B cell (primary cell): ENCODE measurements around the gene ABCA12. TPM values are rescaled to one million over a fixed set of nuclear protein-coding genes. Genes with fewer than 3 reads are reported as not detected.

ENCODE experiments used
- ATAC-seq: fragments of 200-7000 bp; cut with Tn5 transposase; one replicate; pipeline ENCODE4 v1.10.0; 2021; ENCODE audit warnings: low read depth, mild to moderate bottlenecking, moderate number of reproducible peaks, moderate library complexity
- CTCF ChIA-PET: fragments of 350-600 bp; sonication (Branson Sonifier 250); formaldehyde crosslinking; loops from one replicate; lab custom pipeline; 2021; ENCODE audit warnings: antibody characterized with exemption, inconsistent platforms; lab: Charles Lee
- POLR2A ChIA-PET: fragments of 350-600 bp; sonication (Branson Sonifier 250); formaldehyde crosslinking; loops from one replicate; lab custom pipeline; 2021; ENCODE audit warnings: antibody characterized with exemption; lab: Charles Lee
- DNase-seq: peaks from one replicate; pipeline ENCODE4 v3.0.0; 2013
- H2AFZ ChIP-seq: 2 replicates; pipeline ENCODE4 v1.6.1; 2012; ENCODE audit warnings: mild to moderate bottlenecking, low read depth, low read length; ENCODE audit not compliant: insufficient read depth, poor library complexity, severe bottlenecking
- H3K27ac ChIP-seq, 2 donors: 1 replicate in 1 of 2; 2 replicates in 1 of 2; pipeline ENCODE4 v1.5.1; 2012 to 2013; ENCODE audit warnings: low read length in 2 of 2, mild to moderate bottlenecking in 2 of 2, moderate library complexity in 1 of 2
- H3K27me3 ChIP-seq, 4 experiments: fragments of 200-600 bp in 1 of 4; sonication (generic) in 1 of 4; replicated peaks in 1 of 4; 1 replicate in 2 of 4; 2 replicates in 2 of 4; pipeline versions ENCODE4 v1.6.1 to v1.7.0; 2013 to 2016; ENCODE audit warnings: low read length in 3 of 4, mild to moderate bottlenecking in 2 of 4, mixed read lengths in 1 of 4, moderate library complexity in 1 of 4; ENCODE audit not compliant: insufficient read depth in 4 of 4, control insufficient read depth in 3 of 4; ENCODE audit errors: control extremely low read depth in 1 of 4
- H3K36me3 ChIP-seq, 2 experiments: replicated peaks in 1 of 2; 1 replicate in 1 of 2; 2 replicates in 1 of 2; pipeline versions ENCODE4 v1.6.1 to v1.7.1; 2013; ENCODE audit warnings: low read length in 1 of 2; ENCODE audit not compliant: insufficient read depth in 2 of 2, control insufficient read depth in 1 of 2; ENCODE audit errors: control extremely low read depth in 1 of 2, extremely low read depth in 1 of 2
- H3K4me1 ChIP-seq, 2 donors: fragments of 200-600 bp in 1 of 2; sonication (generic) in 1 of 2; 1 replicate in 1 of 2; 2 replicates in 1 of 2; pipeline versions ENCODE4 v1.5.1 to v1.6.1; 2013 to 2017; ENCODE audit warnings: low read length in 2 of 2; ENCODE audit not compliant: control insufficient read depth in 2 of 2, insufficient read depth in 2 of 2
- H3K4me2 ChIP-seq: replicated peaks from 2 replicates; pipeline ENCODE3; 2012; ENCODE audit warnings: mild to moderate bottlenecking, low read depth, low read length; ENCODE audit not compliant: poor library complexity, severe bottlenecking
- H3K4me3 ChIP-seq, 5 experiments: fragments of 200-600 bp in 1 of 5; sonication (generic) in 1 of 5; 1 replicate in 3 of 5; 2 replicates in 2 of 5; pipeline versions ENCODE4 v1.5.1 to v1.7.0; 2011 to 2016; ENCODE audit warnings: low read length in 4 of 5, mild to moderate bottlenecking in 4 of 5, low read depth in 2 of 5, control low read depth in 1 of 5, moderate library complexity in 1 of 5; ENCODE audit not compliant: insufficient read depth in 1 of 5; ENCODE audit errors: control extremely low read depth in 1 of 5, extremely low read depth in 1 of 5
- H3K79me2 ChIP-seq: fragments of 200-600 bp; sonication (generic); one replicate; pipeline ENCODE4 v1.6.0; 2016; ENCODE audit warnings: low read length; ENCODE audit not compliant: control insufficient read depth, insufficient read depth
- H3K9ac ChIP-seq: fragments of 200-600 bp; sonication (generic); 2 replicates; pipeline ENCODE4 v1.6.1; 2017; ENCODE audit warnings: mild to moderate bottlenecking, low read length, moderate library complexity
- H3K9me3 ChIP-seq, 3 donors: one replicate each; pipeline versions ENCODE4 v1.6.1 to v1.7.1; 2013; ENCODE audit warnings: low read length in 2 of 3; ENCODE audit not compliant: control insufficient read depth in 2 of 3, insufficient read depth in 1 of 3; ENCODE audit errors: control extremely low read depth in 1 of 3
- H4K20me1 ChIP-seq: 2 replicates; pipeline ENCODE4 v1.6.0; 2012; ENCODE audit warnings: mild to moderate bottlenecking, low read length; ENCODE audit not compliant: insufficient read depth, control insufficient read depth, poor library complexity, severe bottlenecking
- H3K27ac Mint-ChIP-seq: one replicate; pipeline ENCODE4 v1.8.0; 2021; ENCODE audit warnings: mixed read lengths
- H3K27me3 Mint-ChIP-seq: one replicate; pipeline ENCODE4 v1.8.0; 2021; ENCODE audit warnings: mixed read lengths
- H3K4me1 Mint-ChIP-seq: one replicate; pipeline ENCODE4 v1.8.0; 2021; ENCODE audit warnings: mixed read lengths
- H3K4me3 Mint-ChIP-seq: one replicate; pipeline ENCODE4 v1.8.0; 2021; ENCODE audit warnings: mixed read lengths
- H3K9me3 Mint-ChIP-seq: one replicate; pipeline ENCODE4 v1.8.0; 2022; ENCODE audit warnings: mixed read lengths; ENCODE audit not compliant: insufficient read depth
- CTCF ChIP-seq: fragments of 200-600 bp; IDR thresholded peaks from one replicate; pipeline ENCODE4 v1.8.0; 2022; ENCODE audit warnings: antibody characterized with exemption, mild to moderate bottlenecking
- EZH2 ChIP-seq: IDR thresholded peaks from 2 replicates; pipeline ENCODE4 v1.6.1; 2012; ENCODE audit warnings: borderline replicate concordance, low read depth, mild to moderate bottlenecking, moderate library complexity, low read length; ENCODE audit not compliant: insufficient read depth, poor library complexity, severe bottlenecking
- WGBS: methylation state at CpG from one replicate; pipeline ENCODE4 v1.1.5; 2013; ENCODE audit warnings: missing lambda C conversion rate; ENCODE audit not compliant: insufficient coverage; 5-methylcytosine and 5-hydroxymethylcytosine counted together
- intact Hi-C: fragments of 100-400 bp; cut with micrococcal nuclease; formaldehyde crosslinking; loops from one replicate; pipeline ENCODE4 v1.10.0; 2022
- polyA plus RNA-seq: library from polyadenylated mRNA; depleted of rRNA; stranded (reverse); fragments of >200 nt; gene quantifications from 2 replicates; pipeline ENCODE4 v1.2.3, GENCODE V29; 2012
- total RNA-seq, 2 donors: library from RNA; stranded (reverse); fragments of 120-200 nt in 1 of 2; gene quantifications; 1 replicate in 1 of 2; 2 replicates in 1 of 2; pipeline versions ENCODE4 v1.2.3 to v1.2.4, GENCODE V29; 2013 to 2022

The ABCA12 gene
- total and polyA plus RNA-seq, 2 donors (not counting 1 experiment from before 2014, with no cell fraction given) = not detected

GRCh38 chr2:214904176-214904575 lies 234.2 kb downstream of the ABCA12 start:
- Histone ChIP-seq H3K27ac (no peak overlapping the region), H3K36me3 (no peaks in the 10 kb centered on the region), H3K27me3 (no peaks in the 10 kb centered on the region), H3K79me2 (no peaks in the 10 kb centered on the region), H3K9ac (no peak overlapping the region), H2AFZ (no peak overlapping the region), H3K9me3 (no peaks in the 10 kb centered on the region), H4K20me1 (no peaks in the 10 kb centered on the region), H3K4me1 (no peaks in the 10 kb centered on the region), H3K4me2 (no peak overlapping the region), H3K4me3 (no peak overlapping the region)
- intact Hi-C loops = no loop called here
- POLR2A ChIA-PET = no interaction called here
- WGBS = no CpG with 5 or more reads among the region's 1 CpG
- DNase-seq (no peak), ATAC-seq (no peak)
- CTCF ChIA-PET = interaction anchor here (0.5 kb wide), 1 partner anchor 762 kb away, joined by 3 read pairs; no protein-coding TSS in a partner anchor
- H3K4me1 Mint-ChIP-seq = no peaks in the 10 kb centered on the region
- H3K9me3 Mint-ChIP-seq = no peaks in the 10 kb centered on the region
- H3K27ac Mint-ChIP-seq = no peak overlapping the region
- no peak overlapping the region for H3K4me3 Mint-ChIP-seq
- peaks cover 3% of the 10 kb centered on the region for H3K27me3 Mint-ChIP-seq
- TF ChIP-seq EZH2 (no peak), CTCF (no peak)

- Mint-ChIP-seq H3K27ac (no peak overlapping the region), H3K4me1 (no peaks in the 10 kb centered on the region), H3K9me3 (no peaks in the 10 kb centered on the region), H3K27me3 (peaks cover 3% of the 10 kb centered on the region), H3K4me3 (no peak overlapping the region)
- Histone ChIP-seq H3K79me2 (no peaks in the 10 kb centered on the region), H3K4me1 (no peaks in the 10 kb centered on the region), H3K9ac (no peak overlapping the region), H3K9me3 (no peaks in the 10 kb centered on the region), H3K4me2 (no peak overlapping the region), H3K4me3 (no peak overlapping the region), H2AFZ (no peak overlapping the region), H4K20me1 (no peaks in the 10 kb centered on the region), H3K27ac (no peak overlapping the region), H3K36me3 (no peaks in the 10 kb centered on the region), H3K27me3 (no peaks in the 10 kb centered on the region)
- no peak for ATAC-seq
- ChIA-PET POLR2A (no interaction called here), CTCF (no interaction called here)
- intact Hi-C loops = no loop called here
- TF ChIP-seq CTCF = no peak
- no peak for TF ChIP-seq EZH2
- DNase-seq = no peak
- 70% methylated on average over 4 of the region's 5 CpGs for WGBS
These were observed 236.1 kb downstream of the ABCA12 start for GRCh38 chr2:214902286-214902685.
